ENCODE data around the gene GPR39.

Gene GPR39

DNA sequence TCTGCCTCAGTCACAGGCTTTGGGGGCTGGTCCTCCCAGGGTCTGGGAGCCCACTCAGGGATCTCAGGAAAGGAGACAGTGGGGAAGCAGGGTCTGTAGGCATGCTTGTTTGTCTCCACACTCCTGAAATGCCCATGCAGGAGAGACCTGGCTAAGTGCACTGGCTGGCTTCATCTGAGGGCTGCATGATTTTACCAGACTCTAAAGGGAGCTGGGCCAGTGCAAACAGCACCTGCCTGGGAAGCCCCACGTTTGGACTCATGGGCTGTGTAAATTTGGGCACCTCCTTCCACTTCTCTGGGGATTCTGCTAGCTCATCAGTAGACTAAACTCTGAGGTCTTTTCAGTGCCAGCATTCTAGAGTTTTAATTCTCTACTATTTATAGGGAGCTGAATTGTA lies 219.7 kb downstream of the GPR39 start:
- FAIRE-seq = no peak
- DNase-seq (ENCODE audit: low spot score) = no peak

DNA sequence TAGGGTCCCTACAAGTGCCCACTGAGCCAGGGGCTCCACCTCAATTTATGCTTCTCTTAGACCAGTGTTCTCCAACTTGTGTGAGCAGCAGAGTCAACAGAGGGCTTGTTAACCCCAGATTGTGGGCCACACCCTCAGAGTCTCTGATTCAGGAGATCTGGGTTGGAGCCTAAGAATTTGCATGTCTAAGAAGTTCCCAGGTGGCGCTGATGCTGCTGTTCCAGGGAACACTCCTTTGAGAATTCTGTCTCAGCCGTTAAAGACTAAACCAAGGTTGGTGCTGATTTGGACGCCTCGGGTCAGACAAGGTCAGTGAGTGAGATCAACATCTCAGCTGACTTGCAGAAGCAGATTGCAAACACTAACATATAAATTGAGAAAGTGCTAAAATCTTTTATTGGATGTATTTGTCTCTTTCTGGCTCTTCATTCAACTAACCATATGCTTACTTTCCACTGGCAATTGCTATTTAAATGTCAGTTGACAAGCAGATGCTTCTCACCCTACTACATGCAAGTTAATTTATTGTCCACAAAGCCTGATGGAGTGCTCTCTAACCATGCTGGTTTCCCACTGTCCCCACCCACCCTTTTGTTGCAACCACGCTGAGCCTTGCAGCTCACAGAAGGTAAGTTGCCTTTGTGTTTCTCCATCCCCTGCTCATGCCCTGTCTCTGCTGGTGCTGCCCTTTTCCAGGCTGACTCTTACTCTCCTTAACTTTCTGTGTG lies 221.9 kb downstream of the GPR39 start:
- no peak for FAIRE-seq
- no peak for DNase-seq (ENCODE audit: low spot score)

DNA sequence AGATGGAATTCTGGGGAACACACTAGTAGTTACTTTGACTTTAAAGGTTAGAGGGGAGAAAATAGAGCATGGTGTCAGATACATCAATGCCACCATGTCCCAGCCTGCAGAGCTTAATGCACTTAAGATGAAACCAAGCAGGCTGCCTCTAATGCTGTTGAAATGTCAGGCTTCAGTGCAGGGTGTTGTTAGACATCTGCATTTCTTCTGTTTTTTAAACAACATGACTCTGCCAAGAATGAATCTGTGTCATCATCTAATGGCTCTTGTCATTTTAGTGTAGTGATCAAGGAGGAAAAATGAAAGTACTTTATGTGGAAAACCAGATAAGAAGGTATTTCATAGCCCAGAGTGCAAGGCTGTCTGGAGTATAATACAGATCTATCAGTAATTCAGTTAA lies 223.5 kb downstream of the GPR39 start:
- DNase-seq (ENCODE audit: low spot score) (no peak), FAIRE-seq (peak; percentile 61)

DNA sequence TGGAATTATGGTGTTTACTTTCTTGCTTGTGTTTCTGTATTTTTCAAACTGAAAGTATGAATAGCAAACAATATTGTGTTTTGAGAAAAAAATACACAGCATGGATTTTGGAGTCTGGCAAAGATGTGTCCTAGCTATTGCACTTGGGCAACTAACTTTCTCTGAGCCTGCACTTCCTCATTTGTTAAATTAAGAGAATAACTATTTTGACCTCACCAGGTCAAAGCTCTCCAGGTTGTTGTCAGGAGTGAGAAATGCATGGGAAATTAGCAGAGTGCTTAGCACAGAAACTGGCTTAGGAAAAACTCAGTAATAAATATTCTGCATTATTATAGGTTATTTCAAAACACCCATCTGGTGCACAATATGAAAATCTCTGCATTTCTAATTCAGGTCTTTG lies 225.2 kb downstream of the GPR39 start:
- no peak for DNase-seq (ENCODE audit: low spot score)
- FAIRE-seq = no peak

DNA sequence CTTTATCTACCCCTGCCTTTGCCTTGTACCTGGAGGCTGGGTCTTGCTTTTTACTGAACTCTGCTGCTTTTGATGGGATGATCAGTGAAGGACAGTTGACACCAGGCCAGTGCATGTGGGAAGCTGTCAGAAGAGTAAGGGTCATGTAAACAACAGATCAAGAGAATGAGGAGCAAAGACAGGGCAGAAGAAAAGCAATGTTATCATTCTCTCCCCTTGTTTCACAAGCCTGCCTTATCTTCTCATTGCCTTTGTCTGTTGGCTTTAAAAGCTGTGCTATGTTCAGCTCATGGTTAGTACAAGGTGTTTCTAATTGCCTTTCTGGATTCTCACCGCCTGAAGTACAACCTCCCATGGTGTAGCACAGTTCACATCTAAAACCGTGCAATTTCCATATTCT lies 225.8 kb downstream of the GPR39 start:
- DNase-seq (ENCODE audit: low spot score) = no peak
- no peak for FAIRE-seq

DNA sequence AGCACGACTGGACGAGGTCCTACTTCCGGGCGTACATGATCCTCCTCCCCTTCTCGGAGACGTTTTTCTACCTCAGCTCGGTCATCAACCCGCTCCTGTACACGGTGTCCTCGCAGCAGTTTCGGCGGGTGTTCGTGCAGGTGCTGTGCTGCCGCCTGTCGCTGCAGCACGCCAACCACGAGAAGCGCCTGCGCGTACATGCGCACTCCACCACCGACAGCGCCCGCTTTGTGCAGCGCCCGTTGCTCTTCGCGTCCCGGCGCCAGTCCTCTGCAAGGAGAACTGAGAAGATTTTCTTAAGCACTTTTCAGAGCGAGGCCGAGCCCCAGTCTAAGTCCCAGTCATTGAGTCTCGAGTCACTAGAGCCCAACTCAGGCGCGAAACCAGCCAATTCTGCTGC lies 228.6 kb downstream of the GPR39 start:
- FAIRE-seq (no peak), DNase-seq (ENCODE audit: low spot score) (no peak)

DNA sequence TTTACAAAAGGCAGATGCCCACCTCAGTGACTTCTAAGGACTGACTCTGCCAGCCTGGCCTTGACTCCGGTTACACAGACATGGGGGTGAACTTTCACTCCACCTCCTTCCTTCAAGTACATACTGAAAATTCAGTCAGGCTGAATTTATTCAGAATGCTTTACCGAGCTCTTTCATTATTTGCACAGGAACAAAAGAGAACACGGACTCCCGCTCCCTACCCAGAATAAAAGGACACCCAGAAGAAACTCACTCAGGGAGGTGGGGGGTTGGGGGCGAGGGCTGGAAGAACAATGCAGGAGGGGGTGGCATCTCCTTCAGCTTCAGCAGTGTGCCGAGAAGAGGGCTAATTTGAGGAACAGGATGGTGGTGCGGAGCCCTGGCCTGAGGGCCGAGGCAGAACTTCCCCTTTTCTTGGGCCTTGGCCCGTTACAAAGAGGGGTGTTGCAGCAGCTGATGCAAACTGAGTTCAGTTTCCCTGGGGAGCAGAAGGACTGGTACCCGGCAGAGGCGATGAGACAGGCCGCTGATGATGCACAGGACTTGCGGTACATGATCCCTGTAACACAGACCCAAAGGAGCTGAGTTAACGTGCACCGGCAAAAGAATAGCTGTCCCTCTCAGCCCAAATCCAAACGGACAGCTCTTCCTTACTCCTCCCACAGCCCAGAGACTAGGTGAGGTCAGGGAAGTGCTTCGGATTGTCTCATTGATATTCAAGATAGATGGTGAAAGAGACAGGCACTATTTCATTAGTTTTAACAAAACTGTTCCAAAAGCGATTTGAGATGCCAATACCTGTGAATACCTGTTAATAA lies 229.3 kb downstream of the GPR39 start:
- no peak for DNase-seq (ENCODE audit: low spot score)
- no peak for FAIRE-seq

DNA sequence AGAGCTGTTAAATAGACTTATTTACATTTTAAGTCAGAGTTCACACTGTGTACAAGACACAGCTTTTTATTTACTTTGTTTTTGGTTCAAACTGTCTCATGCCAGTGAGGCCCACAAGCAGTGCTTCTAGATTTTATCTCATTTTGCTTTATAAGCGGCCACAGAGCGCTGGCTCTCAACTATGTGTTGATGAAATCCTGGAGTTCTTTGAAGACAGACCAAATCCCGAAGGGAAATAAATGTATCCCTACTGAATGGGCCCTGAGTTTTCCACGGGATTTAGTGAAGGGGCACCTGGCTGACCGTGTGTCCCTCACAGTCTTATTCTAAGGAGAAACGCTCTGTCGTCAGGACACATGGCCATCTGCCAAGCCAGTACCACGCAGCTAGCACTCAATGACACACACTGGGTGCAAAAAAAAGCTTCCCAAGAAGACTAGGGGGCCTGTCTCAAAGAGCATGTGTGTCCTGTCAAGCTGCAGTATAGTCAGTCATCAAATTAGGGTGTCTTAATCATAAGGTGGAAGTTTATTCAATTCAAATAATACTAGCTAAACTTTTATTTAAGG lies 230.0 kb downstream of the GPR39 start:
- DNase-seq (ENCODE audit: low spot score) = no peak
- FAIRE-seq = no peak

DNA sequence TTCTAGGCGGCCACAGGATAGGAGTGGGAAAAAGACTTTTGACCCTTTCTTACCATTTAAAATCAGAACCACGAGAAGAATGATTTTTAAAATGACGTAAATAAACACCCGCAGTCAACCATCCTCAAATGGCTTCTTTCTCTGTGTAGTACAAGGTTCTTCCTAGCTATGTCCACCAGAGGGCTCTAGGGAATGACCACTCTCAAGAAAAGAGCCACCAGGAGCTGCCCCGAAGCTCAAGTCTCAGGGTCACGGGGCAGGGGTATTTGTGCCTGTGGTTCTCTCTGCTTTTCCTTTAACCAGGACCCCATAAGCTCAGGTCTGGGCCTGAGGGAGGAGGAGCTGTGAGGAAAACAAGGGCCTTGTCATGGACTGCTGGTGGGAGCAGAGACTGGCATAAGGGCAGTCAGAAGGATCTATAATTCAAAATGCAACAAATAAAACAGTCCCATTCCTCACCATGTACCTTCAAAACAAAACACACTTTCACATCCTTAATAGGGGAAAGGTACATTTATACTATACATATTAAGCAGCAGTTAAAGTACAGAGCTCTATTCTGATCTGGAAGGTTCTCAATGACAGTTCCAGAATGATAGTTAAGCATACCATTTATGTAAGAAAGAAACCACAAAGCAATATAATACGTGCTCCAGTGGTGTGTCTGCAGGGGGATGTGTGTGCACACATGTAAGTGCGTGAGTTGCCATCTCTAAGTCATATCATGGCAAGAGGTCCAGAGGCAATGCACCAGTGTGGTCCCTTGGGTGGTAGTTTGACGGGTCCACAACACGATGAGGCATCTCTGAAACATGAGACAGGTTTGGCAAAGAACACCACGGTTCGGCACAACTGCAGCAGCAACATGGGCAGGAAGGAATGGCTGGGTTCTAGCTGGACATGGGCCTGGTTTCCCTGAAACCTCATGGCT lies 234.8 kb downstream of the GPR39 start:
- FAIRE-seq (peak; percentile 69), DNase-seq (ENCODE audit: low spot score) (peak; percentile 72)

DNA sequence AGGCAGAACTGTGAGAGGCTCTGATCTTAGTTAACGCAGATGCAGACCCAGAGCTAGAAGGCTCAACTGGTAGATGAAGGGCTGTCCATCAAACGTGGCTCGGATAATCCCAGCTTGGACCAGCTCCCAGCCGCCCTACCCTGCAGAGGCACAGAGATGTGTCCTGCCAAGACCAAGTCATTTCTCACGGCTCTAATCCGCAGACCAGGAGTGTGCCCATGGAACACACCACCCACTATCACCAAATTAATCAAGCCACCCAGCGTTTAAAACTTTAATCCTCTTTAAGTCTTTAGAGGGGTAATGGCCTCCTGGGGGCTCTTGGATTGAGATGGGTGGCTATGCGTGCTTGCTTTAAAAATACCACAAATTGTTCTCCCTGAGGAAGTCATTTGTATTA lies 235.9 kb downstream of the GPR39 start:
- DNase-seq (ENCODE audit: low spot score) (no peak), FAIRE-seq (no peak)

DNA sequence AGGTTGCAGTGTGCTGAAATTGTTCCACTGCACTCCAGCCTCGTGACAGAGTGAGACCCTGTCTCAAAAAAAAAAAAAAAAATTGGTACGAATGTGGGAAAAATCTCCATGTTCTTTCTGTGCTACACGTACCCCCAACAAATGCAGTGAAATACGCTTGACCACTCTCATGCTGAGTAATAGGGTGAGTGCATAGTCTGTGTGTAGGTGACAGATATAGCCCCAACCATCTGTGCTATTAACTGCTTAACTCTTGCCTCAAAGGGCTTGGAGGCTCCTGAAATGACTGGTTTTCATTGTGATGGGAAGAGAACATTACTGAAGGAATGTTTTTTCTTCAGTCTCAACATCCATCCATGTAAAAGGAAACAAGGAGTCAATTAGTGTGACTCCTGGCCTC lies 237.7 kb downstream of the GPR39 start:
- DNase-seq (ENCODE audit: low spot score) = no peak

DNA sequence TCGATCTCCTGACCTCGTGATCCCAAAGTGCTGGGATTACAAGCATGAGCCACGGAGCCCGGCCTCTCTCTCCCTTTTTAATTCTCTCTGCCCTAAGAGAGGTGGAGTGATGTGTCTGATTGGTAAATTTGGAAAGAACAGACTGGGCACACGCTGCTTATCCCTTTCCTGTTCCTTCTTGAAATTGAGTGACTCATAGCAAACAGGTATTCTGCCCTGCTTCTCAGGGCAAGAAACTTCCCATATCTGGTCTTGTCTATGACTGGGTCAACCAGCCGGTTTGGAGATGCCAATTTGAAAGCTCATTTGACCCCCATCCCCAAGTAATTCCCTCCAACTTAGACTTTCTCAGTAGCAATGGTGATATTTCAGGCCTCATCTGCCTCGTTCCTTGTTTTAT lies 238.4 kb downstream of the GPR39 start:
- no peak for FAIRE-seq
- no peak for DNase-seq (ENCODE audit: low spot score)

More for the DNA sequence above, 237.7 kb downstream of the GPR39 start:
- FAIRE-seq = no peak

DNA sequence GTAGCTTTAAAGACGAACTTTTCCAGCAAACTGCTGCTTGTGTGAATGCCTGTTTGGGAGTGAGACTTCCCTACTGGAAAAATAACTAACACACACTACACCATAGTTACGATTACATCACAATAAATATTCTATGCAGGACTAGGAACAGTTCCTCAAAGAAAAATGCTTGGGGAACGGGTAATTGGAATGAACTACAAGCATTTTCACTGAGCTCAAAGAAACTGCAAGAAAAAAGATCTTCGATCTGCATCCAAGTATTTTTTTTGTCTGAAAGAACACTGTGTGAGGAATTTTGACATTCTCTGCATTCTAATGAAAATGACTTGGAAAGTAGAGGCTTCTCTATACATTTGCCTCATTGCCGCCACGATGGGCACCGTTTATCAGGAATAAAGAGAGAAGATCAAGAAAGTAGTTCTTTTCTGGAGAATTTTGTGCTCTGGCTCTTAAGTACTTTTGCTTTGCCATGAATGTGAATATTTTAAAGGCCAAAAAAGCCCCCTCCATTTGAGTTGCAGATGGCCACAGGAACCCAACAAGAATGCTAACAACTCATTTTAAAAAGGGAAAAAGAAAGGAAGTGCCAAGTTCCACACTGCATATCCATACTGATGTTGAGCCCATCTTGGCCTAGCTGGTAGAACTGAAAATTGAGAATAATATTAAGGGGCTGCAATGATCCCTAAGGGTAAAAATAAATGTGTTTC lies 239.8 kb downstream of the GPR39 start:
- no peak for FAIRE-seq

DNA sequence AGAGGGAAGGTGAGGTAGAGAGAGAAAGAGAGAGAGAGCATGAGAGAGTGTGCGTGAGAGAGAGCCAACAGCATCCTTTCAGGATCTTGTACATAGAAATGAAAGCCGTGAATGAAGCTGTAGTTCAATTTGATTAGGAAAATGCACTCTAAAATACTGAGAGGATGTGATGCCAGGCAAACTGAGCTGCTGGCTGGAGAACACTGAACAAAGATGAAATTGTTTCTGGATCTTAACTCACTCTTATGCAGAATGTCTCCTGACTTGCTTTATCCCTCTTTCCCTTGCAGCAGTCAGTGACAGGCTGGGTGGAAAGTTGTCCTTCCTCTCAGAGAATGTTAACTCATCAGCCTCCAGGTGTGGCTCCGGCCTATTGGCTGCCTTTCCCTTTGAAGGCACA lies 242.7 kb downstream of the GPR39 start:
- FAIRE-seq (no peak), DNase-seq (ENCODE audit: low spot score) (no peak)

More for the DNA sequence above, 239.8 kb downstream of the GPR39 start:
- DNase-seq (ENCODE audit: low spot score) = no peak

DNA sequence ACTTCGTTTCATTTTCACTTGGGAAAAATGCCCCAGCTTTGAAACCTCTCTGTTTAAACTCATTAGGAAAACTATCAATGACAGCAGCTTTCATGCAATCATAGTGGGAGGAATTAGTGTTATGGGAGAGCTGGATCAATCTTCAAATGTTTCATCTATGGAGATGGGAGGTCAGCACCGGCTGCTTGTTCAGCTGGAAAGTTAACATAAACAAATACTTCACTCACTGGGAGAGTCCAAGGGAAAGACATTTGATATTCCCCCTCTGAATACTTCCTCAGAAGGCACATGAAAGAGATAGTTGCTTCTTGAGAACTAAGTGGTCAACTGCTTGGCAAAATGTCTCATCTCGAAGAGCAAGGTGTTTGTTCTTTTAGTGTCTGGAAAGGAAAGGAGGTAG lies 246.1 kb downstream of the GPR39 start:
- no peak for FAIRE-seq
- no peak for DNase-seq (ENCODE audit: low spot score)

DNA sequence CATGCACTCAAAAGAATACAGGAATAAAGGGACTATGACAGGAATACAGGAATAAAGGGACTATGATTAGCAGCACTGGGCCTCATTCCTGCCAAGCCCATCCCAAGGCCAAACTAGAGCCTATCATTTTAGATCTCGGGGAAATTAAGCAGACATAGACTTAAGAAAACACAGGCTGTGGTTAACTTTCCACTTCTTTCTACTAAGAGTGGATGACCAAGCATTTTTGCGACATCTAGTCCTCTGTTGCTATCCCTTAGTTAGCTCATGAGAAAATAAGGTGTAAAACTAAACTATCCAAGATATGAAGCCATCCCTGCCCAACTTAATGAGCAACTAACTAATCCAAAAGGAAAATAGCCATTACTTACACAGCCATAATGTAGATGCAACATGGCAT lies 247.5 kb downstream of the GPR39 start:
- no peak for FAIRE-seq
- DNase-seq (ENCODE audit: low spot score) = no peak

DNA sequence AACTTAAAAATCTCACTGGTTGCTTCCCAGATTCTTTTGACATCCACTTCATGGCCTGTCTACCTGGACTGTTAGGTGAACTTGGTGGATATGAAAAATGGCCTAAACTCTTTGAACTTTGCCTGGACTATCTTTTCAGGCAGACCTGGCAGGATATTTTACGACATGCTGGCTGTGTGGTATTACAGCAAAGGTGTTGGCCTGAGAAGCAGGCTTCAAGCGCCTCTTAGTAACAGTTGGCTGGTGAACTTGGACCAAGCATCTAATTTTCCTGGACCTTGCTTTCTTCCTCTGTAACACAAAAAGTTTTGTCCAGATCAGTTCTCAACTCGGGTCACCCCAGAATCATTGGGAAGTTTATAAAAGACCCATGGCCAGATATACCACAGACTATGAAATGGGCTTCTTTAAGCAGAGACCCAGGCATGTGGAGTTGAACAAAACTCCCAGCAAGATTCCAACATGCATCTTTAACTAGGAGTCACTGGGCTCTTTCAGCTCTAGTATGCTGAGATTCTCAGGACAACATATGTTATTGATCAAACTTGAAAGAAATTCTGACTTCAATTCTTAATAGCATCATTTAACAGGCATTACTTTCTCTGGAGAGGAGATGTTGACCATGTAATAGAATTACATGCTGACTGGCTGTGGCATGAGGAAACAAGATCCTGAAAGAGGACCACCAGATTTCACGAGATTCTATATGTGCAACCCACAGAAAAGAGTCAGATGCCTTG lies 249.0 kb downstream of the GPR39 start:
- DNase-seq (ENCODE audit: low spot score) = no peak
- FAIRE-seq = no peak

DNA sequence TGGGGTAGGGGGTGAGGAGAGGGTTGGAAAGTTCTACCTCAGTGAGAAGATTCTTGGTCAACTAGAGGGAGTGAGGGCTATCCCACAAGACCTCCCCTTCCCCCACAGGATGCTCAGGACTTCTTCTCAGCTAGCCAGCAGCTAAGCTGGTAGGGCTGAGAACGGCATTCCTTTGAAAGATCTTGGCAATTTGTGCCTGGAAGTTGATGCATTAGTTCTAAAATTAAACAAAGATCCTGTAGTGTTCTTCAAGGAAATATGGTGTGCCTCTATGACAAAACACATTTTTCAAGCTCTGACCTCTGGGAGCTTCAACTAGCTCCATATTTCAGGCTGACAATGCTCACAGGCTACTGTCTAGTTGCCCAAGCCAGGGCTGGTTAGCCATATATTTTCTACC lies 251.1 kb downstream of the GPR39 start:
- no peak for DNase-seq (ENCODE audit: low spot score)
- FAIRE-seq = no peak

DNA sequence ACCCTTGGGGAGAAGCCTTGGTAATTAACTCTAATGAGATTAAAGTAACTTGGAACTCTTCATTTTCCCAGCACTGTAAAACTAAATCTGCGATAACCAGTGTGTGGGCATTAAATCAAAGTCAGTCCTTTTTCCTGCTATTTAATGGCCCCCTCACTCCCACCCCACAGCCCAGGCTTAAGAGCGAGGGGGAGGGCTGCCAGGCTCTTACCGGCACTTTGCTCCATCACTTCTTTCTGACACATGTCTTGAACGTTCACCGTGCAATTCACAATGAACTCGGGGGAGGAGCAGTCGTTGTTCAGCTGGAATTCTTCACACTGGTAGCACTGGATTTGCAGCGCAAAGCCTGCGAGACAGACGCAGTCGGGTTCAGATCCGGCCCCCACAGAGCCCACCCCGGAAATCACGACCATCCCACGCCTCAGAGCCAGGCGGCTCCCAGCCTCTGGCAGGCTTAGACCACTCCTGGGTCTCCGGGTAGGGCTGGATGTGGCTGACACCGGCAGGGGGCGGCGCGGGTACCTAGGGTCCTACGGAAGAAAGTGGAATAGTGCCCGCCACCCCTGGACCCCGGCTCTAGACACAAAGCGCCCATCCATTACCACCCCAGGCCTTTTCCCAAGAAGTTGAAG lies 251.7 kb downstream of the GPR39 start:
- no peak for DNase-seq (ENCODE audit: low spot score)

More for the DNA sequence above, 251.7 kb downstream of the GPR39 start:
- FAIRE-seq = peak; percentile 27
